Mucosa of descending colon (tissue), 3 donors: Measurements from ENCODE around the gene IL1RAPL2. TPM values are rescaled to one million over a fixed set of nuclear protein-coding genes. Genes with fewer than 3 reads are reported as not detected.

Source experiments
- ATAC-seq: fragments of 200-7000 bp; cut with Tn5 transposase; one replicate; pipeline ENCODE4 v1.9.1; 2020; ENCODE audit warnings: mild to moderate bottlenecking, moderate library complexity
- DNase-seq, 3 donors: peaks; one replicate each; pipeline ENCODE4 v3.0.0-alpha.2; 2020
- H3K36me3 ChIP-seq: fragments of 200-600 bp; one replicate; pipeline ENCODE4 v1.8.0; 2021; ENCODE audit warnings: low read depth, mild to moderate bottlenecking
- H3K4me1 ChIP-seq: fragments of 200-600 bp; one replicate; pipeline ENCODE4 v1.8.0; 2021; ENCODE audit warnings: low read depth, mild to moderate bottlenecking
- H3K4me3 ChIP-seq: fragments of 200-600 bp; one replicate; pipeline ENCODE4 v1.8.0; 2021; ENCODE audit warnings: mild to moderate bottlenecking
- H3K9me3 ChIP-seq: fragments of 200-600 bp; one replicate; pipeline ENCODE4 v1.8.0; 2021; ENCODE audit warnings: mild to moderate bottlenecking
- intact Hi-C, 2 donors: fragments of 100-400 bp; cut with DNase I in 1 of 2; cut with micrococcal nuclease in 1 of 2; formaldehyde crosslinking; loops; one replicate each; pipeline versions ENCODE4 v1.11.0 to v1.11.1; 2022; cut with DNase I, micrococcal nuclease
- total RNA-seq, 3 donors: library from RNA; stranded (reverse); fragmentation: NEBNext Ultra II Directional in 2 of 3; extraction: Animal tissue kit (Norgen Biotek cat#: 25700) in 2 of 3; gene quantifications; one replicate each; pipeline versions ENCODE4 v1.2.1 to v1.2.4, GENCODE V29; 2021 to 2023
- TF ChIP-seq, protein P1 (sequence below): fragments of 200-600 bp; IDR thresholded peaks from one replicate; pipeline ENCODE4 v1.8.0; 2022; ENCODE audit warnings: antibody characterized with exemption, mild to moderate bottlenecking
- donor health status: DM: no; HTN: no; CAD: no; lungs with moderate emphysema.
- donor health status: DM: no; HTN: no; CAD: no.
- donor health status: DM: no; HTN: yes; CAD: no.

Gene IL1RAPL2
- total RNA-seq, 3 donors from 2014 or later, result 0.19 TPM; not detected in 2

DNA sequence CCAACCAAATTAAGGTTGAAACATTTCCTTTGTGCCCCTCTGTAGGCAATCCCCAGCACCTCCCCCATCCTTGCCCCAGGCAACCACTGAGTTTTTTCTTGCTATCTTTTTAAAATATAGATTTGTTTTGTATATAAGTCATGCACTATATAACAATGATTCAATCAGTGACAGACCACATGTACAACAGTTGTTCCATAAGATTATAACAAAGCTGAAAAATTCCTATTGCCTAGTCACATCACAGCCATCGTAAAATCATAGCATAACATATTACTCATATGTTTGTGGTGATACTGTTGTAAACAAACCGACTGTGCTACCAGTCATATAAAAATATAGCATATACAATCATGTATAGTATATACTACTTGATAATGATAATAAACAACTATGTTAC lies 1044.4 kb downstream of the IL1RAPL2 start:
- intact Hi-C loops, result no loop called here
- Histone ChIP-seq H3K4me1 (no peaks in the 10 kb centered on the region), H3K4me3 (no peak overlapping the region), H3K9me3 (no peaks in the 10 kb centered on the region), H3K36me3 (no peaks in the 10 kb centered on the region)
- TF ChIP-seq, protein P1, sequence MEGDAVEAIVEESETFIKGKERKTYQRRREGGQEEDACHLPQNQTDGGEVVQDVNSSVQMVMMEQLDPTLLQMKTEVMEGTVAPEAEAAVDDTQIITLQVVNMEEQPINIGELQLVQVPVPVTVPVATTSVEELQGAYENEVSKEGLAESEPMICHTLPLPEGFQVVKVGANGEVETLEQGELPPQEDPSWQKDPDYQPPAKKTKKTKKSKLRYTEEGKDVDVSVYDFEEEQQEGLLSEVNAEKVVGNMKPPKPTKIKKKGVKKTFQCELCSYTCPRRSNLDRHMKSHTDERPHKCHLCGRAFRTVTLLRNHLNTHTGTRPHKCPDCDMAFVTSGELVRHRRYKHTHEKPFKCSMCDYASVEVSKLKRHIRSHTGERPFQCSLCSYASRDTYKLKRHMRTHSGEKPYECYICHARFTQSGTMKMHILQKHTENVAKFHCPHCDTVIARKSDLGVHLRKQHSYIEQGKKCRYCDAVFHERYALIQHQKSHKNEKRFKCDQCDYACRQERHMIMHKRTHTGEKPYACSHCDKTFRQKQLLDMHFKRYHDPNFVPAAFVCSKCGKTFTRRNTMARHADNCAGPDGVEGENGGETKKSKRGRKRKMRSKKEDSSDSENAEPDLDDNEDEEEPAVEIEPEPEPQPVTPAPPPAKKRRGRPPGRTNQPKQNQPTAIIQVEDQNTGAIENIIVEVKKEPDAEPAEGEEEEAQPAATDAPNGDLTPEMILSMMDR, result no peak
- DNase-seq (no peak), ATAC-seq (no peak)

DNA sequence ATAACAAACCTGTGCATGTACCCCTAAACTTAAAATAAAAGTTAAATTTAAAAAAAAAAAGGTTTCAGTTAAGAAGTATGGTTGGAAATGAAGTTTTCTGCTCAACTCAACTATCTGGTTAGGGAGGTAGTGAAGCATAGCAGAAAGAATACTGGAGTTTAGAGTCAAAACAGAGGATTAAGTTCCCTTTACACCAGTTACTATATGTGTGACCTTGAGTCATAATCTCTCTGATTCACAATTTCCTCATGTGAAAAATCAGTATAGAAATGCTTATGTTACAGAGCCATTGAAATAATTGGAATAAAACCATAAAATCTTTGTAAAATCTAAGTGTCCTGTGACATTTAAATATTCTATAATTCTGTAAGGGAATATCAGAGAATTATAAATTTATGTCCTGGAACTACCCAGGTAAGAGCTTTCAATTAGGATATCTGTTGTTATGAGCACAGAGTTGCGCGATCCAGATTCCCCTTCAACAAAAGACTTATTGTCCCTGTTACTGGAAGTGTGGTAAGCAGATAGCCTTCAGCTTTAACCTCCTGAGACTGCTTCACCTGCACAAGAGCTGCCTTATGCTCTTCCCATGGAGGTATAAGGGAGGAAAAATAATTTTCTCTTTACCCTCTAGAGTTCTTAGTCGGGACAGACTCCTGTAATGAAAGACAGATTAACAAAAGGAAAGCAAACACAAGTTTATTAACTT lies 1052.5 kb downstream of the IL1RAPL2 start:
- TF ChIP-seq, protein P1, result no peak
- ATAC-seq (no peak), DNase-seq (no peak)
- H3K4me1 ChIP-seq, result no peaks in the 10 kb centered on the region
- intact Hi-C loops, result no loop called here
- no peaks in the 10 kb centered on the region for H3K36me3 ChIP-seq
- no peak overlapping the region for H3K4me3 ChIP-seq
- no peaks in the 10 kb centered on the region for H3K9me3 ChIP-seq

DNA sequence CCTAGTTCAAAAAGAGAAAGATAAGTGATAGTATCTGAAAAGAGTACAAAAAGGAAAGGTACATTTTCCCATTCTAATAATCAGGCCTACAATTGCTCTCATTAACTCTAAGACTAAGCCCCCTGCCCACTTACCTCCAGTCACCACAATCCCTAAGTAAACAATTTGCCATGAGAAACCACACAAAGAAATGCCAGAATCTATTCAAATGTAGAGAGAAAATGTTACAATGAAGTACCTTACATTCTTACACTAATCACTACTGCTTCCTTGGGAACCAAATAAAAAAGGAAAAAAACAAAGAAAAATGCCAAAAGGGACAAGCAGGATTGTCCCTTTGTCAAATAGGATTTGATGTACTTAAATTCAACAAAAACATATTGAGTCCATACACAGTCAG lies 1068.2 kb downstream of the IL1RAPL2 start:
- Histone ChIP-seq H3K36me3 (no peaks in the 10 kb centered on the region), H3K4me3 (no peak overlapping the region), H3K9me3 (no peaks in the 10 kb centered on the region), H3K4me1 (no peaks in the 10 kb centered on the region)
- ATAC-seq, result no peak
- TF ChIP-seq, protein P1, result no peak
- intact Hi-C loops, result no loop called here
- no peak for DNase-seq

DNA sequence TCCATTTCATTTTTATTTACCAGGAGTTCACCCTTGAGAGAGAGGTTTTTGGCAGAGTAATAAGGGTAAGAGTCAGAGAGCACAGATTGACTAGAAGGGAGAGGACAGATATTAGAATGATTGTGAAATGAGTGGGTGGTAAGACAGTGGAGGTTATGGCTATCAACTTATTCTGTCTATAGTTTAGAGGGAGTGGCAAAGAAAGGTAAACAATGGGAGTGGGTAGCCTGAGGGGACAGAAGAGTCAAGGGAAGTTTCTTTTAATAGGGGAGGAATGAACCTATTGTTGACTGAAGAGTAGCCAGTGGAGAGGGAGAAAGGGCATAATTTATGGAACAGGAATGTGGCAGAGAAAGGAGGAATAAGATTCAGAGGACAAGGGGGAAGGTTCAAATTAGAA lies 1069.8 kb downstream of the IL1RAPL2 start:
- TF ChIP-seq, protein P1, result no peak

DNA sequence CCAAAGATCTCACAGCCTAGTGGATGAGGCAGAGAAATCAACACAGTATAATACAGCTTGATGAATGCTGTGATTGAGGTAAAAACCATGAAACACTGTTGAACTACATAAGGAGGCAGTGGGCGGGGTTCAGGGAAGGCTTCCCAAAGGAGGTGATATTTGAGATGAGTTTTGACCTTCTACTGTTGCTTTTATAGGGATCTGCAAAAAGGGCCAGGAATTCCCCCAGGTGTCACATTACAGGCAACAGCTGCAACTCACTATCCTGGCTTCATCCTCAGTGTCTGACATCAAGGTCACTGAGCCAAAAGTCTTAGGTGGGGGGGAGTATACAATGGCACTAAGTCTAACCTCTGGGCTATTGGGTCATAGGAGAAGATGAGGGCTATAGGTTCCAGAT lies 1070.7 kb downstream of the IL1RAPL2 start:
- TF ChIP-seq, protein P1, result no peak
- intact Hi-C loops, result no loop called here
- no peaks in the 10 kb centered on the region for H3K4me1 ChIP-seq
- H3K36me3 ChIP-seq, result no peaks in the 10 kb centered on the region
- H3K9me3 ChIP-seq, result no peaks in the 10 kb centered on the region
- DNase-seq, result no peak
- no peak overlapping the region for H3K4me3 ChIP-seq
- no peak for ATAC-seq

More for the DNA sequence above, 1069.8 kb downstream of the IL1RAPL2 start:
- H3K4me3 ChIP-seq, result no peak overlapping the region
- intact Hi-C loops, result no loop called here
- H3K36me3 ChIP-seq, result no peaks in the 10 kb centered on the region
- DNase-seq (no peak), ATAC-seq (no peak)
- no peaks in the 10 kb centered on the region for H3K4me1 ChIP-seq
- no peaks in the 10 kb centered on the region for H3K9me3 ChIP-seq
